Stimulated activated CD8-positive, alpha-beta memory T cell treated with anti-CD3 and anti-CD28 coated beads, Interleukin-7, amount 100 ng/mL, for 1 hour (primary cell): ENCODE data around the gene MAL.

Experiments
- DNase-seq, 2 donors: peaks; one replicate each; pipeline ENCODE4 v3.0.0-alpha.2; 2020; ENCODE audit warnings: low read depth in 2 of 2

Gene MAL

DNA sequence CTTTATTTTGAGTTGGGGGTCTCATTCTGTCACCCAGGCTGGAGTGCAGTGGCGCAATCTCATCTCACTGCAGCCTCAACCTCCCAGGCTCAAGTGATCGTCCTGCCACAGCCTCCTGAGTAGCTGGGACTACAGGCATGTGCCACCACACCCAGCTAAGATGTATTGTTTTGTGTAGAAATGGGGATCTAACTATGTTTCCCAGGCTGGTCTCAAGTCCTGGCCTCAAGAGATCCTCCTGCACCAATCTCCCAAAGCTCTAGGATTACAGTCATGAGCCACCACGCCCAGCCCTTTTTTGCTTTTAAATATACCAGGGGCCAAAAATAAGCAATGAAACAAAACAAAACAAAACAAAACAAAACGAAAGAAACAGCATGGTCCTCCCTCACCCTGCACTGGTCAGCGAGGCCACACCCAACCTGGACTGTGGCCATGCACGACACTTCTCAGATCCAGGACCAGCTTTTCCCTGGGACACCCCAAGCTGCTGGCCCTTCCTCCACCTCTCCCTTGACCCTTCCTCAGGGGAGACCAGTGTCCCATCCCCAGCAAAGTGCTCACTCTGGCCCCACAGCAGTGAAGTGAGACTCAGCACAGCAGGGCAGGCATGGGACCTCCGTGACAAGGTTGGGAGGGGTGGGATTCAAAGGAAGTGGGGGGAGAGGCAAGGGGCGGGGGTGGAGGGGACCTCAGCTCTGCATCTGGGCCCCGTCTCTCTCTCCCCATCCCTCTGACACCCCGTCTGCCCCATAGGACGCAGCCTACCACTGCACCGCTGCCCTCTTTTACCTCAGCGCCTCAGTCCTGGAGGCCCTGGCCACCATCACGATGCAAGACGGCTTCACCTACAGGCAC, 23.5 kb downstream of the MAL start:
- no peak for DNase-seq

DNA sequence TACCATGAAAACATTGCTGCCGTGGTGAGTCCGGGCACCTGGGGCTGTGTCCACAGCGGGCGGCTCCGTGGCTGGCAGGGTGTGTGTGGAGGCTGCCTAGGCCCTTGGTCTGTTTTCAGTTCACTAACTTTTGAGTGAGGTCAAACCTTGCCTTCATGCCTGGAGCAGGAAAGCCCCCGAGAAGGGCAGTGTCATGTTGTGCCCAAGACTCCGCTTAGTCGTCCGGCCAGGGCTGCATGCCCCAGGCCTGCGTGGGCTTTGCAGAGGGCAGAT, 24.1 kb downstream of the MAL start:
- DNase-seq: no peak

DNA sequence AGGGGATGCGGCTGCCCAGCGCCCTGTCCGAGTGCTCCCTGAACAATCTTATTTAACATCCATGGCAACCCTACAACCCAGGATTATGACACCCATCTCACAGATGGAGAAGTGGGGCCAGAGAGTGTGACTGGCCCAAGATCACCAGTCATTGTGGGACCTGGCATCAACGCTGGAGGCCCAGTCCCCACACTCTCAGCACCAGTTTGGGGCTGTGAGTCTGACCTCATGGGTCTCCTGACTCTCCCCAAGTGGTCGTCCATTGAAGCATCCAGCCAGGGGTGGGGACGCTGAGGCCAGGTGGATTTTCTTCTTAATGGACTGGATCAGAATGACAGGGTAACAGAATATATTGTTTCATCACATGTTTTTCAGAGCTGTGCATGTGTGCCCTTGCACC, 24.5 kb downstream of the MAL start:
- DNase-seq: no peak

DNA sequence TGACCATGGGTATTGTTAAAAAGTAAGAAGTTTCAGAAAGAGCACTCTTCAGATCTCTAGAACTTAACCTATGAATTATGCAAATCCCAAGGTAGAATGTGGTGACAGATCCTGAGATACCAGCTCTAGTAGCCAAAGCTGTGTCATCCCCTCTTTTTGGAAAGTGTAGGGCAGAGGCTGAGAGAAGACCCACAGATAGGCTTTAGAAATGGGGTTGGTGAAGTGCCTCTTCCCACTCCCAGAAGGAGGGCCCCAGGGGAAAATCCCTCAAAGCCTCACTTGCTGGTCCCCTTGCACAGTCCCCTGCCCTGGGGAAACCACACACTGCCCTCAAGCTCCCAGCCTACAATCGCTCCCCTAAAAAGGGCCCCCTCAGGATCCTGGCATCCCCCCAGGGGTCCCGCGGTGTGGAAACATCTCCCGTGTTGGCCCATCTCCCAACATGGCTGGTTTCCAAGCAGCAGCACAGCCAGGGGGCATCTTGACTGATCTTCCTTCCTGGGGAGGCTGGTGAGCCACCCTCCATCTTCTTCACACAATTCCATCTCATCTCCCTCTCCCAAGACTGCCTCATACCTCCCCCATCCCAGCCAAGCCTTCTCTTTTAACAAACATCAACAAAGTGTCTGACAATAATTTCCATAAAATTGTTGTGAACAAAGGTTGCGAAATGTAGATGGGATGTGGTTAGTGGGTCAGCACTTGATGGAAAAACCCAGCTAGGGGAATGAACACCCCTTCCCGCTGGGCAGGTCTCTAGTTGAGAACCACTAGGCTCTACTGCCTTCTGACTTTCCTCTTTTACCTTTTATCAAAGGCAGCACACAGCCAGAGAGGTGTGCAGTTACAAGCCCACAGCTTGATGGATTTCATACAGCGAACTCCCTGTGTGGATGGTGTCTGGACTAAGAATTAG, 25.1 kb downstream of the MAL start:
- DNase-seq: no peak

DNA sequence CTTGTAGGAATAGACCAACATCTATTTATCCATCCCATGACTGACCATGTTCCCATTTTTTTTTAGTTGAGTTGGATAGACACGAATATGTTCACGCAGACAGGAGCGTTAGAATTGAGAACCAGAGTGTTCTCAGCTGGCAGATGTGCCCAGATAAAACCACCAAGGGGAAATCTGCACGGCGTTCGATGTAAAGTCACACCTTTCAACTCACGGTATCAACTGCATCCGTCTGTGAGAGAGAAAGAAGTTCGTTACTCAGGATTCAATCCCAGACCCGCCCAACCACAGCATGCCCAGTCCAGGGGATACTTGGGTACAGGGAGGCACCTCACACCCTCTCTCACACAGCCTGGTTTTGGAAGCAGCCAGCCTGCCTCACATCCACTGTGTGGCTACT, 26.1 kb downstream of the MAL start:
- DNase-seq: no peak

DNA sequence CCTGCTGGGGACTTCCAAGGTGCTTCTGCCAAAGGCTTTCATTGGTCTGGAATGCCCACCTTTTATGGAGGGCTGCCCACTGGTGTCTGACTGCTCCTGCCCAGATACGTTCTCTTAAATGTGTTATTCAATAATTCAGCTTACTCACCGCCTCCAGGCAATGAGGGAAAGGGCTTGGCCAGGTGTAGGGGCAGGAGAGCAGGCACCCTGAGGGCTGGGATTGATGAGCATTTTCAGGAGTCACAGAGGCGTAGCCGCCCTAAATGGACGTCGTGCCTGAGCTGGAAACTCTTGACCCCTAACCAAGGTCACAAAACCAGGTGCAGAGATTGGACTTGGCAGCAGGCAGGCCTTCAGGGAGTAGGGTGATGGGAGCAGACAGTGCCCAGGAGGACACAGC, 26.8 kb downstream of the MAL start:
- no peak for DNase-seq

DNA sequence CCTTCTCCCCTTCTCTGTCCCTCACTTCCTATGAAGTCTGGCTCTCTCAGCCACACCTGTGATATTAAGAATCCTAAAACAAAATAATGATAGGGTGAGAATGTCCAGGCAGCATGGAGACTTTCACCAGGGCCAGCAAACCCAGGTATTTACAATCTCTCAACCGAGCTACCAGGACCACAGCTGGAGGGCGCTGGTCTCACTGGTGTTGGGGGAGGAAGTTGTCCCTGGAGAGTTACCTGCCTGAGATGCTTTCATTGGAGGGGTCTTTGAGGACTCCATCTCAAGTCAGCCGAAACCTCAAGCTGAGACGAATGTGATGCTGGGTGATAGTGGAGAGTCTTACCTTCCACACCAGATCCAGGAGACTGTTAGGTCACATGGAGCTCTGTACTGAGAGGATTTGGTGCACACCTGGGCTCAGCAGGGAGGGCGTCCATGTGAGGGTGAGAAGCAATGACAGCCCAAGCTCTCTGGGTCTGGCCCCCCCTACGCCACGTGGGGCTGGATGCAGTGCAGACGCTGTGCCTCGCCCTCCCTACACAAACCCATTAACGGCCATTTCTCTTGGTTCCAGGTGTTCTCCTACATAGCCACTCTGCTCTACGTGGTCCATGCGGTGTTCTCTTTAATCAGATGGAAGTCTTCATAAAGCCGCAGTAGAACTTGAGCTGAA, 27.4 kb downstream of the MAL start:
- DNase-seq: no peak

DNA sequence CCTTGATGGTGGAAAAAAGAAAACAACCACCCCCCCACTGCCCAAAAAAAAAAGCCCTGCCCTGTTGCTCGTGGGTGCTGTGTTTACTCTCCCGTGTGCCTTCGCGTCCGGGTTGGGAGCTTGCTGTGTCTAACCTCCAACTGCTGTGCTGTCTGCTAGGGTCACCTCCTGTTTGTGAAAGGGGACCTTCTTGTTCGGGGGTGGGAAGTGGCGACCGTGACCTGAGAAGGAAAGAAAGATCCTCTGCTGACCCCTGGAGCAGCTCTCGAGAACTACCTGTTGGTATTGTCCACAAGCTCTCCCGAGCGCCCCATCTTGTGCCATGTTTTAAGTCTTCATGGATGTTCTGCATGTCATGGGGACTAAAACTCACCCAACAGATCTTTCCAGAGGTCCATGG, 28.0 kb downstream of the MAL start:
- DNase-seq: no peak

DNA sequence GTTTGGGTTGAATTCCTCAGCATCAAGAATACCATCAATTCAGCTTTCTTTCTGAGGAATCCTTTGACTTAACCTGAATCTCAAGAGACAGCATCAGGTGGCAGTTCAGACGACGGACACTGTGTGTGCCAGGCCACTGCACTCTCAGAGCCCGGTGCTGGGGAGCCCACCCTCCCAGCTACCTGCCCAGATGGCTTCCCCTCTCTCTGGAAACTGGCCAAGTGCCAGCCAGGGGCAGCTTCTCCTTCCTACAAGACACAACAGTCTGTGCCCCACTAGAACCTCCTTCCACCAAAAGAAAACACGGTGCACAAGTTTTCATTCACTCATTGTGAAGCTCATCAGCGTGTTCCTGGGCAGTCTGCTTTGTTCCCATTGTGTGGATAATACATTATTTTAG, 28.5 kb downstream of the MAL start:
- no peak for DNase-seq

DNA sequence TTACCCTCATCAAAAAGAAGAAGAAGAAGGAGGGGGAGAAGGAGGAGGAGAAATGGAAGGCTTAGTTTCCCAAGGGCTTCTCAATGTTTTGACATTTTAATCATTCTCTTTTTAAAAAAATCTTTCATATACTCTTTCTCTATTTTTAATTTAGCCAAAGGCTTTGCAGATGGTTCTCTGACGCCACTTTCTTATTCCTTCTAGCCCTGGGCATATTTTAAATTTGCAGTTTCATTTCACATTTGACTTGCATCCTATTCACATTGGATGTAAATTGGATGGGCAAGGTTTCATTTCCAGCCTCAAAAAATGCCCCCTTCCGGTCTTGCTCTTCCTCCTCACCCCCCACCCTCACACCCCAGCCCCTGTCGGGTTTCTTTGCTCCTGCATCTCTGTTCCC, 29.8 kb downstream of the MAL start:
- DNase-seq: no peak

DNA sequence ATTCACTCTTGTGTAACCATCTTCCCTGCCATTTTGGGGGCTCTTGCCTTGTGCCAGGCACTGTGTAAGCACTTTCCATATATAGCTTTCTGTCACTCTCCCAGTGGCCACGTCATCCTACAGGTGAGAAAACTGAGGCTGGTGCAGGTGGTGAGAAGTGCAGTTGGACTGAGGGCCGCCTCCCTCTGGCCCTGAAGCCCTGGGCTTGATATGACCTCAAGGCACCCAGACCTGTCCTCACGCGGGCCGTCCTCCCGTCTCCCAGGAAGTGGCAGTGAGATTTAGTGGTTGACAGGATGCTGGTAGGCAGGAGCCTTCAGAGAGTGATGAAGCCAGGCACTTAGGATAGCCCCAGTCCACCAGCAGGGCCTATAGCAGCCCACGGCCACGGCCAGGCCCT, 30.5 kb downstream of the MAL start:
- DNase-seq: no peak

DNA sequence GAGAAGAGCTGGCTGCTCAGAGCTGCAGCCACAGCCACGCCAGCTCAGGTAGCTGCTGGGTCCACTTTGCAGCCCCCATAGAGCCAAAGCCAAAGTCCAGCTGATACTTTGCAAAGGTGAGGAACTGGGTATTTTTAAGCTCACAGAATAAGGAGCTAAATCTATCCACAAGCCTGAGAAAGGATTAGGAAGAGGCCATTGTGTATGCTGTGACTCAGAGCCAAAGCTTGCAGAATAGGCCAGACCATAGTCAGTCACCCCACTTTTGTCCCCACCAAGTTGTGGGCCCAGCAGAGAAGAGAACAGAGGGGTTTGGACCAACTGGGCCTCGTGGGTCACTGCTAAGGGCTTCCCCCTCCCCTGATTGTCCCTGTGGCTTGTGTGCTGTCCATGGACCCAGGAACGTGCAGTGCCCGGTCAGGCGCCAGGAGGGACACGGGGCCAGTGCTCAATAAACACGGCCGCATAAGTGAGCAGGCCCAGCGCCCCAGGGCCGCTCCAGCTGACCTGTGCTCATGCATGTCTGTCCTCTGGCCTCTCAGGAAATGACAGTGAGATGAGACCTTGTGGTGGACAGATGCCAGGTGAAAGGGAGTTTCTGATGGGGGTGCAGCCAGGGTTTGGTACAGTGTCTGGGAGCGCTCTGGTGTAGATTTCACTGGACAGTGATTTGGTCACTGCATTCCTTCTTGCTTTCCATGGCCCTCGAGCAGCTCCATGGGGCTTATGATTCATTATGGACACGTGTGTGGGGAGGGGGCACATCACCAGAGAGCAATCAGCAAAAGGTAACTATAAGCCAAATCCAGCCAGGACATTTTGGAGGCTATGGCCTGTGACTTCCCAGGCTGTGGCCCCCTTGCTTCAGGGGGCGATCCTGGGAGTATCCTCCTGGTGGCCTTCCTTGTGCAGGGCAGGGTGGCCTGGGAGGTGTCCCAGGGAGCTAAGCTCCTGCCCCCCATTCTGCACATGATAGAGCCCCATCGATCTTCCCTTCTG, 31.3 kb downstream of the MAL start:
- DNase-seq: no peak

DNA sequence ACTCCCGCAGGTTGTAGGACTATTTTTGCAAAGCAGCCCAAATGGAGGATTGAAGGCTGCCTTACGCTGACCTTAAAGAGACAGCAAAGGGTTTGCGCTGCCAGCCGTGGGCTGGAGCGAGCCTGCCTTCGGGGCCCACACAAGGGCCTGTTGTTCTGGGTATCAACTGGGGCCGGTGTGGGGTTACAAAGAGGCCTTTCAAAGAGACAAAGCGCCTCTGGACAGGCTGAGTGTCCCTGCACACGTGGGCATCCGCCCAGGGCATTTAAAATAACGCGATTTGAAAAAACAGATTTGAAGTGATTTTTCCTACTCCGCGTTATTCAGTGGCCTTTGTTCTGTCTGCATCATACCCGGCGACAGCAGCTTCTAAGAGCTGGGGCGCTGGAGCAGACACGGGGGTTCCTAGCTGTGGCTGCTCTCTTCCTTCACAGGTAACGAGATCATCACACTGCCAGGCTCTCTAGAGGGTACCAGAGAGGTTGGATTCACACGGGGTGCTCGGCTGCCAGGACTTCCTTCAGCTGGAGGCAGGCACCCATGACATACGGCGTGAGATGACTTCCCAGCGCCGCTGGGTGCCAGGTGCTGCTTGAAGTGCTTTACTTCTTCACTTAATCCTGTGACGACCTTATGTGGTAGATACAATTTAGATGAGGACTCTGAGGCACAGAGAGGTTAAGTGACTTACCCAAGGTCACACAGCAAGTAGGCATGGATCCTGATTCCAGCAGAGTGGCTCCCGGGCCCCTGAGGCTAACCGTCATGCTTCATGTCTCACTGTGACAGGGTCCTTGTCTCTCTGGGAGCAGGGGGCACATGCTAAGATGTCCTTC, 32.2 kb downstream of the MAL start:
- no peak for DNase-seq

DNA sequence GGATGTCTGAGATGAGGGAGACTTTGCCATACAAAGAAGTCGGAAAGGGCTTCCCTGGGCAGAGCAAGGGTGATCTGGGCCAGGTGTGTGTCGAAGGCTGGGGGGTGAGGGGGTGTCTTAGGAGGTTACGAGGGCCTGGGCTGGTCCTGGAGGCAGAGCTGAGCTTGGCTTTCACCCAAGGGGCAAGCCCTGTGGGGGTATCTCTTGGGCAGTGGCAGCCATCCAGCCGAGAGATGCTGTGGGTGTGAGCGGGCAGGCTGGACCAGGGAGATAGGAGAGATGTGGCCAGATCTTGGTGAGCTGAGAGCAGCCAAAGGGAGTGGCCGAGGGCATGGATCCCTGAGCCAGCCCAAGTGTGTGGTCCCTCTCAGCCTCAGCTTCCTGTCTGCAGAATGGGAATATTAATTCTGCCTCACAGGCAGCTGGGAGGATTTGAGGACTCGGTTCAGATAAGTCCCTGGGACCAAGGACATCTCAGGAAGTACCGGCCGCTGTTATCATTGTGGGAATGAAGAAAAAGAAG, 33.0 kb downstream of the MAL start:
- DNase-seq: no peak

DNA sequence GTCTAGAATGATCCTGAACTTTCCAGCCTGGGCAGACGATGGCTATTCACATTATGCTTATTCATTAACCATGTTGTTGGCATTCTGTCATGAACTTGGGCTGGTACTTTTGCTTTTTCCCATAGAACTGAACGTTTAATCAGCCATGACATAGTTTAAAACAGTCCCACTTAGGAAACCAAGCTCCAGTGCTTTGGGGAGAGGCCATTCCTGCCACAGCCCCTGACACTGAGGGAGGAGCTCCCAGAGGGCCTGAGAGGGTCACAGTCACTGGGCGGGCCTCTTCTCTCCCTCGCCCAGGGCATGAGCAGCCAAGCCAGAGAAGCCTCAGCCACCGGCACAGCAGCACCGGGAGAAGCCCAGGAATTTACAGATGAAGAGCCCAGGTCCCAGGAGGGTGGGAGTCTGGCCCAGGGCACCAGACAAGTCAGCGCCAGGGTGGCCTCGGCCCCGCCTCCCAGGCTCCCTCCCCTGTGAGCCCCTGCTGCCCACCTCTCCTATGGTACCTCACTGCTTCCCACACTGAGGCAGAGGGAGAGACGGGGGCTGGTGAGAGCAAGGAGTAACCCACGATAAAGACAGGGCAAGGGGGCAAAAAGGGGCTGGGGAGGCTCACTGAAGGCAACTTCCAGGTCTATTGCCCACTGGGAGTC, 33.6 kb downstream of the MAL start:
- no peak for DNase-seq

DNA sequence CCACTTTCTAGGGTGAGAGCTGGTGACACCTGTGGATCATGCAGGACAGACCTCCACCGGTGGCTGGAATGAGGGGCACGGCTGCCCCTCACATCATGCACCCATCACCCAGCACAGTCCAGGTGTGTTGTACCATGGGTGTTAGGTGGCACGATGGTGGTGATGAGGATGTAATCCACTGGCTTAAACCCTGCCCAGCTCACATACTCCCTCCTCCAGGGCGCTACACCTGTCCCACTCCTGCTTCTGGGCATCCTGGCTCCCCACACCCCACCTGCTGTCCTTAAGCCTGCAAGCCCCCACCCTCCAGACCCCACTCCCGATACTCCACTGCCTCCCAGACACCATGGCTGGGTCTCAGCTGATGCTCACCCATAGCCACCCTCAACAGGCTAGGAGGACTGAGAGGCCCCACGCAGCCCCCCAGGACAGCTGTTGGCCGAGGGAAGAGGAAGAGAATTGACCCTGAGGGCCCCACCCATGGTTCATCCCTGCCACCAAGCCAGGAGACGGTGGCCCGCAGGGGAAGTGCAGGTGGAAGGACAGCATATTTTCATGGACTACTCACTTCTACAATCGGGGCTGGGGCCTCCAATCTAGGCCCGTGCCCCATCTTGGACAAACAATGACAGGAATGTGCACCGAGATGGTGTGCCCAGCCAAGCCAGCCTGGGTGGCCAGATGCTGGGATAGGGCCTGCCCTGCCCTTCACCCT, 34.3 kb downstream of the MAL start:
- no peak for DNase-seq

DNA sequence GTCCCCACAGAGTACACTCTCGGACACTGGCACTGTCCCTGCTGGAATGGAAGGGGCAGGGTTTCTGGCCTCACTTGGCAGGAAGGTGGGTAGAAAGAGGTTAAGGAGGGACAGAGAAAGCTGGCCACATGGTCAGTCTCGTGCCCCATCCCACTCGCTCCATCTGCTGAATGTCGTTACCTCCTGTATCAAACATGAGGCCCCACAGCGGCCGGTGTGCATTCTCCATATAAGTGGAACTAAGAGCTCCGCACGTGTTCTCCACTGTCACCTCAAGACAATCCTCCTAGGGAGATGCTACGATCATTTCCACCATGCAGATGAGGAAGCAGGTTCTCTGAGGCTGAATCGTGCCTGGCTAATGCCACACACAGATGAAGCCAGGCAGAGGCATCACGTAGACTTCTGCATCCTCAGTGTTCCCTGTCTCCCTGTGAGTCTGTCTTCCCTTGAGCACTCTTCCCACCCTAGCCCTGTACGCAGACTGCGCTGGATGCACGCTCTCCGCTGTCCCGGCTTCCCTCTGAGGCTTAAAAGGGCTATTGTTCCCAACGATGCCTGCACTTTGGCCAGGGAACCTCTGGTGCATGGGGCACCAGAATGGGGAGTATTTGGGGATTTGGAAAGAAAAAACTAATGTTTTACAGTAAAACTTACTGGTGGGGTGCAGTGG, 35.1 kb downstream of the MAL start:
- no peak for DNase-seq

DNA sequence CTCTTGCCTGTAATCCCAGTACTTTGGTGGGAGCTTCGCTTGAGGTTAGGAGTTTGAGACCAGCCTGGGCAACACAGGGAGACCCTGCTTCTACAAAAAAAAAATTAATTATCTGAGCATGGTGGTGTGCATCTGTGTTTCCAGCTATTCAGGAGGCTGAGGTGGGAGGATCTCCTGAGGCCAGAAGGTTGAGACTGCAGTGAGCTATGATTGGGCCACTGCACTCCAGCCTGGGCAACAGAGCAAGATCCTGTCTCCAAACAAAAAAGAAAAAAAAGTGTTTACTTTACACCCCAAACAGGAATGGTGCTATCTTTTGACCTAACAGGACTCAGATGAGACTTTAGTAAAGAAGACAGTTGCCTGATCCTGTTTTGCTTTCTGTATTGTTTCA, 35.6 kb downstream of the MAL start:
- no peak for DNase-seq
